Ishikawa (cell line): ENCODE data around the gene FGF13.
A peak's percentile ranks its signal among the peaks of the same experiment; 100 is the strongest.

Experiments
- CEBPB ChIP-seq: IDR thresholded peaks from 2 replicates; pipeline ENCODE4 v1.6.1; 2012
- CREB1 ChIP-seq: IDR thresholded peaks from 2 replicates; pipeline ENCODE4 v1.6.1; 2012; ENCODE audit warnings: low read depth
- EGR1 ChIP-seq: IDR thresholded peaks from 2 replicates; pipeline ENCODE4 v1.6.1; 2012
- EP300 ChIP-seq: IDR thresholded peaks from 2 replicates; pipeline ENCODE4 v1.6.1; 2012; ENCODE audit warnings: borderline replicate concordance
- FOXM1 ChIP-seq: IDR thresholded peaks from 2 replicates; pipeline ENCODE4 v1.6.1; 2012; ENCODE audit warnings: low read depth, borderline replicate concordance
- NFIC ChIP-seq: IDR thresholded peaks from 2 replicates; pipeline ENCODE4 v1.6.1; 2012
- RAD21 ChIP-seq: IDR thresholded peaks from 2 replicates; pipeline ENCODE4 v1.6.1; 2012; ENCODE audit warnings: low read depth
- TAF1 ChIP-seq: IDR thresholded peaks from 2 replicates; pipeline ENCODE4 v1.6.1; 2012; ENCODE audit warnings: low read depth, mild to moderate bottlenecking
- TCF12 ChIP-seq: IDR thresholded peaks from 2 replicates; pipeline ENCODE4 v1.6.1; 2012; ENCODE audit warnings: low read depth
- TEAD4 ChIP-seq: IDR thresholded peaks from 2 replicates; pipeline ENCODE4 v1.6.1; 2012
- YY1 ChIP-seq: IDR thresholded peaks from 2 replicates; pipeline ENCODE4 v1.6.1; 2012; ENCODE audit warnings: low read depth
- ZBTB7A ChIP-seq: IDR thresholded peaks from 2 replicates; pipeline ENCODE4 v1.6.1; 2012; ENCODE audit warnings: low read depth
- TF ChIP-seq, protein P1 (sequence below): IDR thresholded peaks from 2 replicates; pipeline ENCODE4 v1.6.1; 2012; ENCODE audit warnings: low read depth, mild to moderate bottlenecking
- TF ChIP-seq, protein P2 (sequence below): IDR thresholded peaks from 2 replicates; pipeline ENCODE4 v1.6.1; 2012
- TF ChIP-seq, protein P3 (sequence below): IDR thresholded peaks from 2 replicates; pipeline ENCODE4 v1.6.1; 2012

The FGF13 gene

DNA sequence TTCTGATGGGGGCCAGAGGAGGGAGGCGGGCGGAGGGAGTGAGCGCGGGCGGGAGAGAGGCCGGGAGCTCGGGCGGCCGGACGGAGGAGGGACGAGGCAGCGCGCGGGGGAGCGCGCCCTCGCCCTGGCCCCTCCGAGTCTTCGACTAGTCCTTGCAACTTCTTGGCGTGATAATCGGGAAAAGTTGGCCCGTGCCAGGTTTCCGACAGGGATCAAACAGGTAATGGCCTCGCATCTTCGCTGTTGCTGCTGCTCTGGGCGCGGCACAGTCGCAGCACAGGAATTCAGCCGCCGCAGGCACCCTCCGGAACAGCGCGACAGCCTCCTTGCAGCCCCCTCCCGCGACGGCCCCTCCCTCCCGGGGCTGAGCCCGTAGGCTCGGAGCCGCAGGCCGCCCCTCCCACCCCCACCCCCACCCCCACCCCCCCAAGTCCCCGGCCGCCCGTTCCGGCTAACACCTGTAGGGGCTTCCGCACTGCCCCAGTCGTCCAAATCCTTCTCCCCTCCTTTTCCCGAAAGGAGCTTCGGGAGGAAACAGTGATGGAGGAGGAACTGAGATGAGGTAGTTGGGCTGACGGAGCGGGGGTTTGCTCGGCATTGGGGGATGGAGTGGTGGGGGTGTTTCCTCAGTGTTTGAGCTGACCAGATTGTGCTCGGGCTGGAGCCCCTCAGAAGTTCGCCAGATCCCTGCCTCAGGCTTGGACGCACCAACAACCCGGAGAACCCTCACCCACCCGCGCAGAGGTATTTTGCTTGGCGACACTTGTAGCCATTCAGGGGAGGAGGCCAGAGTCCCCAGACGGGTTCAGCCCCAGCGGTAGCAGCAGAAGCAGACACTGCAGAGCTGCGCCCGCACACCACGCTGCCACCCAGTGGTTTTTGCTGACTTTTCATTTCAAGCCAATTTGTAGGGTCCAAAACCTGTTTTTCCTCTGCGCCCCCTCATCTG, at the start of gene FGF13:
TSS of gene FGF13 (minus strand) at position 319 of the 949 bp plus-strand sequence. CDS start 714 bp downstream, outside the sequence.
- TF ChIP-seq, protein P1, sequence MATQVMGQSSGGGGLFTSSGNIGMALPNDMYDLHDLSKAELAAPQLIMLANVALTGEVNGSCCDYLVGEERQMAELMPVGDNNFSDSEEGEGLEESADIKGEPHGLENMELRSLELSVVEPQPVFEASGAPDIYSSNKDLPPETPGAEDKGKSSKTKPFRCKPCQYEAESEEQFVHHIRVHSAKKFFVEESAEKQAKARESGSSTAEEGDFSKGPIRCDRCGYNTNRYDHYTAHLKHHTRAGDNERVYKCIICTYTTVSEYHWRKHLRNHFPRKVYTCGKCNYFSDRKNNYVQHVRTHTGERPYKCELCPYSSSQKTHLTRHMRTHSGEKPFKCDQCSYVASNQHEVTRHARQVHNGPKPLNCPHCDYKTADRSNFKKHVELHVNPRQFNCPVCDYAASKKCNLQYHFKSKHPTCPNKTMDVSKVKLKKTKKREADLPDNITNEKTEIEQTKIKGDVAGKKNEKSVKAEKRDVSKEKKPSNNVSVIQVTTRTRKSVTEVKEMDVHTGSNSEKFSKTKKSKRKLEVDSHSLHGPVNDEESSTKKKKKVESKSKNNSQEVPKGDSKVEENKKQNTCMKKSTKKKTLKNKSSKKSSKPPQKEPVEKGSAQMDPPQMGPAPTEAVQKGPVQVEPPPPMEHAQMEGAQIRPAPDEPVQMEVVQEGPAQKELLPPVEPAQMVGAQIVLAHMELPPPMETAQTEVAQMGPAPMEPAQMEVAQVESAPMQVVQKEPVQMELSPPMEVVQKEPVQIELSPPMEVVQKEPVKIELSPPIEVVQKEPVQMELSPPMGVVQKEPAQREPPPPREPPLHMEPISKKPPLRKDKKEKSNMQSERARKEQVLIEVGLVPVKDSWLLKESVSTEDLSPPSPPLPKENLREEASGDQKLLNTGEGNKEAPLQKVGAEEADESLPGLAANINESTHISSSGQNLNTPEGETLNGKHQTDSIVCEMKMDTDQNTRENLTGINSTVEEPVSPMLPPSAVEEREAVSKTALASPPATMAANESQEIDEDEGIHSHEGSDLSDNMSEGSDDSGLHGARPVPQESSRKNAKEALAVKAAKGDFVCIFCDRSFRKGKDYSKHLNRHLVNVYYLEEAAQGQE = no peak
- no peak for TF ChIP-seq NFIC
- TF ChIP-seq RAD21 = no peak
- TF ChIP-seq EP300 = no peak
- no peak for TF ChIP-seq CEBPB
- no peak for TF ChIP-seq FOXM1

DNA sequence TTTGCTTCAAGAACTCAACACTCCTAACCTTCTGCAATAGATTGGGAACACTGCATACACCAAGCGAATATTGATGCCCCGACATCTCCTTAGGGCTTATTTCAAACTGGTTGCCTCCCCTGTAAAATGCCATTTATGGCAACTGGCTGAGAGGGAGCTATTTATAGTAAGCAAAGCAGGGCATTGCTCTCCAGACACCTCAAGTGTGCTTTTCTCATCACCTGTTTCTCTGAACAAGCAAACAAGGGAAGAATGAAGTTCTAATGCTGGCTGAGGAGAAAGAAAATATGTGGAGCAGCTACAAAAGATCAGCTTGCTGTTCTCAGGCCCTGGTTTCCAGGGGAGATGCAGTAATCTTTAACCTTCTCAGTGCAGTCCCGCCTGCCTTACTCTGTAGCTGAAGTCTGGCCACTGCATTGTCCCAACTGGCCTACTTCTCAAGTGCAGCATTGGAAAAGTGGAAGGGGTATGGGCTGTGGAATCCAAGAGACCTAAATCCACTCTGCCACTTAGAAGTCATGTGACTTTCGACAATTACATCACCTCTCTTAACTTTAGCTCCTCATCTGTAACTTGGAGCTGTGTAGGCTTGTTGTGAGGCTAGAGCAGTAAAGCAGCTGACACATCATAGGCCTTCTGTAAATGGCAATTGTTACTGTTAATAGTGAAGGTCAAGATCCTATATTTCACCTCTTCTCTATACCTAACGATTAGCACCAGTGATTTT, 47.9 kb upstream of the FGF13 start:
- TF ChIP-seq FOXM1 (no peak), ZBTB7A (no peak), CEBPB (no peak), EP300 (no peak), EGR1 (no peak), YY1 (no peak), RAD21 (no peak), TCF12 (no peak), CREB1 (no peak), NFIC (no peak), TAF1 (no peak), TEAD4 (no peak)
- TF ChIP-seq, protein P2, sequence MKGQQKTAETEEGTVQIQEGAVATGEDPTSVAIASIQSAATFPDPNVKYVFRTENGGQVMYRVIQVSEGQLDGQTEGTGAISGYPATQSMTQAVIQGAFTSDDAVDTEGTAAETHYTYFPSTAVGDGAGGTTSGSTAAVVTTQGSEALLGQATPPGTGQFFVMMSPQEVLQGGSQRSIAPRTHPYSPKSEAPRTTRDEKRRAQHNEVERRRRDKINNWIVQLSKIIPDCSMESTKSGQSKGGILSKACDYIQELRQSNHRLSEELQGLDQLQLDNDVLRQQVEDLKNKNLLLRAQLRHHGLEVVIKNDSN = no peak
- TF ChIP-seq, protein P1 = no peak
- TF ChIP-seq, protein P3, sequence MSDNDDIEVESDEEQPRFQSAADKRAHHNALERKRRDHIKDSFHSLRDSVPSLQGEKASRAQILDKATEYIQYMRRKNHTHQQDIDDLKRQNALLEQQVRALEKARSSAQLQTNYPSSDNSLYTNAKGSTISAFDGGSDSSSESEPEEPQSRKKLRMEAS = no peak

DNA sequence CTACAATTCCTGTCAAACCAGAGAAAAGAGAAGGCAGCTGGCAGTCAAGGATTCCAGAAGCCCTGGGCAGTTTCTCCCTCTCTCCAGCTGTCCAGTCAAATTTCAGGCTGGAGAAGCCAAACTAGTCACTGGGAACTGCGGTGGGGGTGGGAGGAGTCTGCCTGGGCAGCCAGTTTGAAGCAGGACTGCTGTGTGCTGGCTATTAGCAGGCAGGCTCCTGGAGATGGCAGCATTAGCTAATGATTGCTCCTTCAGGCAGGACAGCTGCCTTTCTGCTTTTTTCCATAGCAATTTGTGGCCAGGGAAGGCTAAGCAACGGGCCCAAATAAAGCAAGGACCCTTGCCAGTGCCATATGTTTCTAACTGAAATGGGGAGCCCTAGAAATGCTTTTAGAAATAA, 44.7 kb upstream of the FGF13 start:
- TF ChIP-seq, protein P1 = no peak
- TF ChIP-seq CEBPB (no peak), EP300 (no peak), RAD21 (peak; percentile 20)

DNA sequence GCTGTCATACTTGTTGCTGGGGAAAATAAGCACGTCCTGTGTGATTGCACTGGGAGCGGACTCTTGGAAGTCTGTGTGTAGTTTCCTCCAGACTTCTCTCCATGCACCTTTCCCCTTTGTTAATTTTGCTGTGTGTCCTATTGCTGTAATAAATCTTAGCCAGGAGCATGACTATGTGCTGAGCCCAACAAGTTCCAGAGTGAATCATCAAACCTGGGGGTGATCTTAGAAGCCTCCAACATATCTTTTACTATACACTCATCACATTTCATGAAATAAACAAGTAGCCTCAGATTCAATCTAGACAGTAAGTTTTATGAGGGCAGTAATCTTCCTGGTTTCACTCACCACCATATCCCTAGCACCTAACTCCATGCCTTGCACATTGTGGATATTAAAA, 43.3 kb upstream of the FGF13 start:
- no peak for TF ChIP-seq EP300
- TF ChIP-seq, protein P2 = no peak
- TF ChIP-seq RAD21 = no peak
- TF ChIP-seq TCF12 = no peak
- TF ChIP-seq TEAD4 = no peak
- no peak for TF ChIP-seq YY1
- no peak for TF ChIP-seq FOXM1
- TF ChIP-seq, protein P1 = no peak
- no peak for TF ChIP-seq NFIC
- TF ChIP-seq, protein P3 = no peak
- no peak for TF ChIP-seq CREB1
- TF ChIP-seq ZBTB7A = no peak
- no peak for TF ChIP-seq CEBPB
